Measurements from ENCODE around the gene KLHDC7A.

DNA sequence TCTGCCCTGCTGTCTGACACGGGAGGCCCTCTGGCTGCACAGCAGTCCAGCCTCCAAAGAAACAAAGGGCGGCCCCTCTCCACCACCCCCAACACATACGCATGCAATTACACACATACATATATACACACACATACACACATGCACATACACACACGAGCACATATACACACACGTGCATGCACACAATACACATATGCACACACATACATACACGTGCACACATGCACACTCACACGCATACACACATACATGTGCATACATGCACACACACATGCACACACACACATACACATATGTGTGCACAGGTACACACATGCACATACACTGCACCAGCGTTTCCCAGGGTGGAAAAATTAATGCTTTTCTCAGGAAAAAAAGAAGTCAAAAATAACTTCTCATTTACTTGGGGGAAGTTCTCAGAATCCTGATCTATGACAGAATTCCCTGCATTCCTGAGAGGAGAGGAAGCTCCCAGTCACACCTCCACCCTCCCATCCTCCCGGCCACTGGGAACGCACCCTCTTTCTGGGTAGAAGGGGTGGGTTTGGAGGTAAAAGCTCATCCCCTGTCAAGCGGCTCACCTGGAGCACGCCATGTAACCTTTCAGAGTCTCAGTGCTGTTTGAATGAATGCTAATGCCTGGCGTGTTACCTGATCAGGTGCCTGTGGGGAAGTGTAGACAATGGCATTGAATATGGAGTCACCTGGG lies 33.1 kb upstream of the KLHDC7A start:
- TF ChIP-seq, protein P1, sequence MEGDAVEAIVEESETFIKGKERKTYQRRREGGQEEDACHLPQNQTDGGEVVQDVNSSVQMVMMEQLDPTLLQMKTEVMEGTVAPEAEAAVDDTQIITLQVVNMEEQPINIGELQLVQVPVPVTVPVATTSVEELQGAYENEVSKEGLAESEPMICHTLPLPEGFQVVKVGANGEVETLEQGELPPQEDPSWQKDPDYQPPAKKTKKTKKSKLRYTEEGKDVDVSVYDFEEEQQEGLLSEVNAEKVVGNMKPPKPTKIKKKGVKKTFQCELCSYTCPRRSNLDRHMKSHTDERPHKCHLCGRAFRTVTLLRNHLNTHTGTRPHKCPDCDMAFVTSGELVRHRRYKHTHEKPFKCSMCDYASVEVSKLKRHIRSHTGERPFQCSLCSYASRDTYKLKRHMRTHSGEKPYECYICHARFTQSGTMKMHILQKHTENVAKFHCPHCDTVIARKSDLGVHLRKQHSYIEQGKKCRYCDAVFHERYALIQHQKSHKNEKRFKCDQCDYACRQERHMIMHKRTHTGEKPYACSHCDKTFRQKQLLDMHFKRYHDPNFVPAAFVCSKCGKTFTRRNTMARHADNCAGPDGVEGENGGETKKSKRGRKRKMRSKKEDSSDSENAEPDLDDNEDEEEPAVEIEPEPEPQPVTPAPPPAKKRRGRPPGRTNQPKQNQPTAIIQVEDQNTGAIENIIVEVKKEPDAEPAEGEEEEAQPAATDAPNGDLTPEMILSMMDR (IDR thresholded peaks at IDR 0.05; ENCODE audit: insufficient read depth, low read length): no peak
- no peak for TF ChIP-seq POLR2AphosphoS5 (IDR thresholded peaks at IDR 0.05; ENCODE audit: low read depth)
- TF ChIP-seq, protein P2, sequence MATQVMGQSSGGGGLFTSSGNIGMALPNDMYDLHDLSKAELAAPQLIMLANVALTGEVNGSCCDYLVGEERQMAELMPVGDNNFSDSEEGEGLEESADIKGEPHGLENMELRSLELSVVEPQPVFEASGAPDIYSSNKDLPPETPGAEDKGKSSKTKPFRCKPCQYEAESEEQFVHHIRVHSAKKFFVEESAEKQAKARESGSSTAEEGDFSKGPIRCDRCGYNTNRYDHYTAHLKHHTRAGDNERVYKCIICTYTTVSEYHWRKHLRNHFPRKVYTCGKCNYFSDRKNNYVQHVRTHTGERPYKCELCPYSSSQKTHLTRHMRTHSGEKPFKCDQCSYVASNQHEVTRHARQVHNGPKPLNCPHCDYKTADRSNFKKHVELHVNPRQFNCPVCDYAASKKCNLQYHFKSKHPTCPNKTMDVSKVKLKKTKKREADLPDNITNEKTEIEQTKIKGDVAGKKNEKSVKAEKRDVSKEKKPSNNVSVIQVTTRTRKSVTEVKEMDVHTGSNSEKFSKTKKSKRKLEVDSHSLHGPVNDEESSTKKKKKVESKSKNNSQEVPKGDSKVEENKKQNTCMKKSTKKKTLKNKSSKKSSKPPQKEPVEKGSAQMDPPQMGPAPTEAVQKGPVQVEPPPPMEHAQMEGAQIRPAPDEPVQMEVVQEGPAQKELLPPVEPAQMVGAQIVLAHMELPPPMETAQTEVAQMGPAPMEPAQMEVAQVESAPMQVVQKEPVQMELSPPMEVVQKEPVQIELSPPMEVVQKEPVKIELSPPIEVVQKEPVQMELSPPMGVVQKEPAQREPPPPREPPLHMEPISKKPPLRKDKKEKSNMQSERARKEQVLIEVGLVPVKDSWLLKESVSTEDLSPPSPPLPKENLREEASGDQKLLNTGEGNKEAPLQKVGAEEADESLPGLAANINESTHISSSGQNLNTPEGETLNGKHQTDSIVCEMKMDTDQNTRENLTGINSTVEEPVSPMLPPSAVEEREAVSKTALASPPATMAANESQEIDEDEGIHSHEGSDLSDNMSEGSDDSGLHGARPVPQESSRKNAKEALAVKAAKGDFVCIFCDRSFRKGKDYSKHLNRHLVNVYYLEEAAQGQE (IDR thresholded peaks at IDR 0.05; ENCODE audit: insufficient replicate concordance, low read depth): no peak
